K562 (cell line): ENCODE results near the gene ILF2. TPM values are rescaled to one million over a fixed set of nuclear protein-coding genes. Genes with fewer than 3 reads are reported as not detected.
A peak's percentile ranks its signal among the peaks of the same experiment; 100 is the strongest.

Source experiments
- ATAC-seq: fragments of 200-7000 bp; cut with Tn5 transposase; 3 replicates; pipeline ENCODE4 v1.9.1; 2020; ENCODE audit warnings: moderate library complexity
- BruUV-seq: library from RNA; stranded (reverse); fragments of 400-500 nt; replicated peaks from 2 replicates; lab custom pipeline; 2021; lab: Mats Ljungman, UMichigan
- CTCF ChIA-PET: fragments of 300-600 bp; formaldehyde crosslinking; extraction: SDS; loops from one replicate; lab custom pipeline; 2021; ENCODE audit warnings: low intra/inter-chr PET ratio; lab: Yijun Ruan, JAX
- POLR2A ChIA-PET: fragments of 300-600, 350-650 bp; sonication (Branson Sonifier 250); formaldehyde crosslinking; extraction: SDS; loops from one replicate; lab custom pipeline; 2021; ENCODE audit warnings: antibody characterized with exemption, inconsistent platforms; lab: Yijun Ruan, JAX
- DNase-seq, 4 experiments: peaks; one replicate each; pipeline versions ENCODE4 v3.0.0 to v3.0.0-alpha.2; 2011 to 2018; ENCODE audit warnings: low spot score in 3 of 4, mixed read lengths in 3 of 4; ENCODE audit errors: extremely low read depth in 1 of 4
- FAIRE-seq: peaks from 2 replicates; lab custom pipeline; 2011; peaks lifted over from hg19 to GRCh38; lab: Jason Lieb, UNC
- H2AFZ ChIP-seq: 2 replicates; pipeline ENCODE4 v1.6.0; 2011; ENCODE audit warnings: low read depth, low read length, control low read depth, inconsistent platforms
- H3K27ac ChIP-seq: fragments of 200-600 bp; 3 replicates; pipeline ENCODE4 v1.8.0; 2011; ENCODE audit warnings: low read depth, mild to moderate bottlenecking, control low read depth, inconsistent platforms, low read length, moderate library complexity, mixed read lengths; ENCODE audit errors: extremely low read depth
- H3K27me3 ChIP-seq, 2 experiments: fragments of 300-600 bp in 1 of 2; 2 replicates in 1 of 2; 3 replicates in 1 of 2; pipeline versions ENCODE4 v1.6.0 to v1.8.0; 2011; ENCODE audit warnings: inconsistent platforms in 2 of 2, low read length in 2 of 2, mild to moderate bottlenecking in 1 of 2, mixed read lengths in 1 of 2, moderate library complexity in 1 of 2; ENCODE audit not compliant: control insufficient read depth in 2 of 2, insufficient read depth in 2 of 2
- H3K36me3 ChIP-seq: fragments of 300-600 bp; 3 replicates; pipeline ENCODE4 v1.8.0; 2011; ENCODE audit warnings: mild to moderate bottlenecking, low read length, inconsistent platforms; ENCODE audit not compliant: control insufficient read depth, insufficient read depth
- H3K4me1 ChIP-seq, 2 experiments: fragments of 200-600 bp in 1 of 2; replicated peaks in 1 of 2; 2 replicates in 1 of 2; 3 replicates in 1 of 2; pipeline versions ENCODE4 v1.5.1 to v1.8.0; 2011; ENCODE audit warnings: inconsistent platforms in 2 of 2, low read length in 2 of 2, mild to moderate bottlenecking in 1 of 2, mixed read lengths in 1 of 2, moderate library complexity in 1 of 2; ENCODE audit not compliant: control insufficient read depth in 2 of 2, insufficient read depth in 2 of 2
- H3K4me2 ChIP-seq: 2 replicates; pipeline ENCODE4 v1.6.1; 2011; ENCODE audit warnings: low read length, control low read depth, inconsistent platforms, mixed read lengths; ENCODE audit not compliant: insufficient read depth
- H3K4me3 ChIP-seq: fragments of 200-600 bp; sonication (generic), shearing (Covaris generic); 2 replicates; pipeline ENCODE4 v1.5.1; 2016; ENCODE audit warnings: control low read depth, inconsistent platforms
- H3K79me2 ChIP-seq: fragments of 200-600 bp; 3 replicates; pipeline ENCODE4 v1.8.0; 2011; ENCODE audit warnings: low read length, inconsistent platforms; ENCODE audit not compliant: control insufficient read depth, insufficient read depth
- H3K9ac ChIP-seq, 2 experiments: 2 replicates each; pipeline versions ENCODE4 v1.6.0 to v1.6.1; 2011; ENCODE audit warnings: low read depth in 2 of 2, low read length in 2 of 2, control low read depth in 1 of 2, inconsistent platforms in 1 of 2, mild to moderate bottlenecking in 1 of 2, mixed read lengths in 1 of 2; ENCODE audit not compliant: insufficient read depth in 1 of 2
- H3K9me1 ChIP-seq: one replicate; pipeline ENCODE4 v1.6.0; 2011; ENCODE audit warnings: inconsistent platforms, mild to moderate bottlenecking, low read length, moderate library complexity; ENCODE audit not compliant: control insufficient read depth, insufficient read depth
- H3K9me3 ChIP-seq: replicated peaks from 2 replicates; pipeline ENCODE4 v1.5.1; 2011; ENCODE audit warnings: low read depth, low read length, inconsistent platforms; ENCODE audit not compliant: control insufficient read depth, insufficient read depth
- H4K20me1 ChIP-seq: replicated peaks from 2 replicates; pipeline ENCODE4 v1.6.1; 2011; ENCODE audit warnings: low read length, inconsistent platforms, mixed read lengths; ENCODE audit not compliant: control insufficient read depth, insufficient read depth
- CC2D1A ChIP-seq: fragments of 450-650 bp; IDR thresholded peaks from 2 replicates; pipeline ENCODE4 v1.6.1; 2017; ENCODE audit warnings: mild to moderate bottlenecking
- CTCF ChIP-seq, 3 experiments: IDR thresholded peaks in 2 of 3; conservative IDR thresholded peaks in 1 of 3; 2 replicates each; pipeline ENCODE4 v1.5.1; 2011 to 2012; ENCODE audit warnings: low read length in 3 of 3, mild to moderate bottlenecking in 3 of 3, control low read depth in 2 of 3, improper control_type of control experiment in 1 of 3, inconsistent platforms in 1 of 3, low read depth in 1 of 3, mixed read lengths in 1 of 3, moderate library complexity in 1 of 3; ENCODE audit not compliant: insufficient read depth in 2 of 3
- DPF2 ChIP-seq: fragments of 450-650 bp; IDR thresholded peaks from 2 replicates; pipeline ENCODE4 v1.6.1; 2016
- HMG20A ChIP-seq: fragments of 450-650 bp; formaldehyde crosslinking; conservative IDR thresholded peaks from 2 replicates; pipeline ENCODE4 v1.4.0; 2020; ENCODE audit warnings: mild to moderate bottlenecking, mixed read lengths
- MECOM ChIP-seq: fragments of 250-450 bp; sonication (Bioruptor Pico); IDR thresholded peaks from 2 replicates; pipeline ENCODE4 v1.8.0; 2022; ENCODE audit warnings: inconsistent platforms
- MTA2 ChIP-seq: fragments of 450-650 bp; IDR thresholded peaks from 2 replicates; pipeline ENCODE4 v1.6.1; 2016; ENCODE audit warnings: low read depth
- MYNN ChIP-seq, 2 experiments: sonication (generic); formaldehyde crosslinking in 1 of 2; IDR thresholded peaks; 2 replicates each; pipeline versions ENCODE4 v1.5.0 to v1.6.1; 2016 to 2020; ENCODE audit warnings: antibody characterized with exemption in 1 of 2, missing genetic modification reagents in 1 of 2
- NFIC ChIP-seq: fragments of 450-650 bp; IDR thresholded peaks from 2 replicates; pipeline ENCODE4 v1.6.1; 2017; ENCODE audit warnings: mild to moderate bottlenecking, inconsistent platforms
- NR2C2 ChIP-seq, 2 experiments: fragments of 200-800 bp in 1 of 2; sonication (Bioruptor generic) in 1 of 2; sonication (generic) in 1 of 2; formaldehyde crosslinking in 1 of 2; IDR thresholded peaks; 2 replicates each; pipeline versions ENCODE4 v1.6.1 to v1.8.0; 2016 to 2022; ENCODE audit warnings: mild to moderate bottlenecking in 1 of 2, missing compliant biosample characterization in 1 of 2, missing genetic modification characterization in 1 of 2, missing genetic modification reagents in 1 of 2
- POLR2AphosphoS5 ChIP-seq: IDR thresholded peaks from 2 replicates; pipeline ENCODE4 v1.6.1; 2011; ENCODE audit warnings: mild to moderate bottlenecking, low read depth, low read length, moderate library complexity; ENCODE audit not compliant: control insufficient read depth, insufficient read depth
- POLR3G ChIP-seq: IDR thresholded peaks from 2 replicates; pipeline ENCODE4 v1.6.1; 2011; ENCODE audit not compliant: insufficient read length, insufficient replicate concordance; ENCODE audit errors: extremely low read depth
- TAL1 ChIP-seq: fragments of 450-650 bp; IDR thresholded peaks from 2 replicates; pipeline ENCODE4 v1.6.1; 2016; ENCODE audit warnings: mild to moderate bottlenecking
- TARDBP ChIP-seq: fragments of 450-650 bp; IDR thresholded peaks from 2 replicates; pipeline ENCODE4 v1.6.1; 2016
- TCF3 ChIP-seq: sonication (generic); formaldehyde crosslinking; IDR thresholded peaks from 2 replicates; pipeline ENCODE4 v1.4.0; 2020; ENCODE audit warnings: mild to moderate bottlenecking, missing genetic modification reagents
- TEAD1 ChIP-seq, 2 experiments: fragments of 450-650 bp in 1 of 2; sonication (generic) in 1 of 2; formaldehyde crosslinking; IDR thresholded peaks; 2 replicates each; pipeline versions ENCODE4 v1.4.0 to v1.8.0; 2020 to 2022; ENCODE audit warnings: mild to moderate bottlenecking in 2 of 2, missing genetic modification reagents in 1 of 2
- TEAD4 ChIP-seq, 2 experiments: sonication (generic) in 1 of 2; formaldehyde crosslinking in 1 of 2; IDR thresholded peaks; 2 replicates each; pipeline versions ENCODE4 v1.6.1 to v1.8.0; 2012 to 2022; ENCODE audit warnings: borderline replicate concordance in 1 of 2, inconsistent platforms in 1 of 2, low read length in 1 of 2, mild to moderate bottlenecking in 1 of 2, missing genetic modification reagents in 1 of 2
- XRCC5 ChIP-seq: fragments of 200-400 bp; formaldehyde crosslinking; IDR thresholded peaks from 2 replicates; pipeline ENCODE4 v1.6.1; 2017; ENCODE audit warnings: low read depth, mild to moderate bottlenecking, low read length
- ZNF696 ChIP-seq: fragments of 250-450 bp; sonication (Bioruptor Pico); conservative IDR thresholded peaks from 2 replicates; pipeline ENCODE4 v1.4.0; 2020; ENCODE audit warnings: mild to moderate bottlenecking, moderate library complexity
- WGBS: fragments of 100-300 bp; shearing (Covaris generic); methylation state at CpG from one replicate; pipeline ENCODE4 v1.1.6; 2016; ENCODE audit warnings: low coverage, mixed read lengths; ENCODE audit not compliant: insufficient coverage; ENCODE audit errors: missing lambda C conversion rate; 5-methylcytosine and 5-hydroxymethylcytosine counted together
- in situ Hi-C: fragments of 300-500 bp; cut with MboI; formaldehyde crosslinking; loops from 4 replicates; pipeline ENCODE4 v1.15.0; 2018; ENCODE audit warnings: inconsistent platforms, mixed read lengths
- intact Hi-C: fragments of 100-400 bp; cut with micrococcal nuclease; formaldehyde crosslinking; loops from 2 replicates; pipeline ENCODE4 v1.14.2; 2022
- polyA plus RNA-seq, 8 experiments: library from polyadenylated mRNA; depleted of rRNA in 4 of 8; stranded (reverse) in 5 of 8; unstranded in 3 of 8; fragments of >200 nt; fragmentation: Nextera tagmentation in 2 of 8; fragmentation: Illumina TruSeq in 1 of 8; extraction: Ambion mirVana in 2 of 8; extraction: Trizol in 1 of 8; gene quantifications; 2 replicates each; pipeline versions ENCODE4 v1.2.1 to v1.2.3, GENCODE V29; 2011 to 2014; ENCODE audit warnings: inconsistent platforms in 1 of 8, missing spikeins in 1 of 8
- total RNA-seq, 7 experiments: library from RNA; depleted of rRNA in 6 of 7; stranded (reverse); fragments of >200 nt in 6 of 7; fragmentation: Illumina TruSeq in 2 of 7; extraction: Trizol in 2 of 7; gene quantifications; 2 replicates each; pipeline versions ENCODE4 v1.2.1 to v1.2.3, GENCODE V29; 2011 to 2021; ENCODE audit warnings: low replicate concordance in 1 of 7
- TF ChIP-seq, protein P1 (sequence below): conservative IDR thresholded peaks from 2 replicates; pipeline ENCODE4 v1.6.1; 2011; ENCODE audit warnings: low read depth, mild to moderate bottlenecking, low read length; ENCODE audit not compliant: control insufficient read depth

ILF2 gene
- total and polyA plus RNA-seq, 9 of the 15 experiments (the other 6 are each of a cell fraction or from before 2014, with no cell fraction given) = 282 to 726 (median 474) TPM

GRCh38 chr1:153649137-153649862, 21.5 kb downstream of the ILF2 start:
- H3K9me1 ChIP-seq = no peaks in the 10 kb centered on the region
- ChIA-PET POLR2A (interaction anchor here (0.6 to 14.7 kb wide), 11 partner anchors 10 to 1242 kb away, joined by 3 to 205 read pairs (median 4); partner anchors contain the start of genes CHTOP, RAB13, S100A1 and S100A13), CTCF (no interaction called here)
- H3K27ac ChIP-seq = no peak overlapping the region; the same call in 2 of the 3 replicates
- FAIRE-seq = peak; percentile 80
- no peaks in the 10 kb centered on the region for H3K79me2 ChIP-seq
- peaks cover 14% of the 10 kb centered on the region in 2 experiments for H3K4me1 ChIP-seq
- H3K4me2 ChIP-seq = no peak overlapping the region
- DNase-seq = peak; percentile 32 to 71 (median 48)
- in situ Hi-C loops = no loop called here
- BruUV-seq = no TSS peak
- peaks cover 29% of the 10 kb centered on the region for H3K36me3 ChIP-seq
- no peaks in the 10 kb centered on the region for H4K20me1 ChIP-seq
- no peaks in the 10 kb centered on the region for H3K27me3 ChIP-seq
- H3K4me3 ChIP-seq = no peak overlapping the region
- peak overlapping the region; percentile 18 to 65; a peak in 2 of 4 replicates for H3K9ac ChIP-seq
- no peak overlapping the region for H2AFZ ChIP-seq
- intact Hi-C loops = no loop called here
- WGBS = 33% methylated on average over 3 of the region's 3 CpGs
- H3K9me3 ChIP-seq = no peaks in the 10 kb centered on the region
- ATAC-seq = peak; percentile 47
- TF ChIP-seq MTA2 (0 out of 2 replicates have a peak, but pooled peaks have one; percentile 7), NFIC (peak; percentile 69), TEAD1 (CRISPR knock-in tag; IDR thresholded peaks at IDR 0.05) (0 out of 4 replicates have a peak, but pooled peaks of 1 of the 2 experiments have one; percentile 5), TAL1 (peak; percentile 47; the same call in 1 of the 2 replicates), DPF2 (0 out of 2 replicates have a peak, but pooled peaks have one; percentile 37), CTCF (IDR thresholded peaks at IDR 0.05 in 2 of 3, conservative IDR thresholded peaks at IDR 0.05 in 1 of 3; ENCODE audit: insufficient read depth in 2 of 3, low read depth in 1 of 3, low read length in 3 of 3) (no peak), POLR2AphosphoS5 (peak; percentile 16; the same call in 1 of the 2 replicates), TEAD4 (IDR thresholded peaks at IDR 0.05; ENCODE audit: low read length) (peak; percentile 24; the same call in 1 of the 2 replicates), TEAD4 (CRISPR knock-in tag; IDR thresholded peaks at IDR 0.05; ENCODE audit: borderline replicate concordance) (no peak), ZNF696 (CRISPR knock-in tag) (no peak), XRCC5 (no peak), HMG20A (CRISPR knock-in tag) (no peak), MECOM (CRISPR knock-in tag) (no peak), MYNN (IDR thresholded peaks at IDR 0.05) (0 out of 2 replicates have a peak, but pooled peaks have one; percentile 34), MYNN (CRISPR knock-in tag; IDR thresholded peaks at IDR 0.05) (no peak), TCF3 (CRISPR knock-in tag) (peak; percentile 57), CC2D1A (0 out of 2 replicates have a peak, but pooled peaks have one; percentile 15), NR2C2 (CRISPR knock-in tag; IDR thresholded peaks at IDR 0.05) (no peak), NR2C2 (tag; IDR thresholded peaks at IDR 0.05) (peak; percentile 39; the same call in 1 of the 2 replicates), POLR3G (no peak), TARDBP (no peak)
- TF ChIP-seq, protein P1, sequence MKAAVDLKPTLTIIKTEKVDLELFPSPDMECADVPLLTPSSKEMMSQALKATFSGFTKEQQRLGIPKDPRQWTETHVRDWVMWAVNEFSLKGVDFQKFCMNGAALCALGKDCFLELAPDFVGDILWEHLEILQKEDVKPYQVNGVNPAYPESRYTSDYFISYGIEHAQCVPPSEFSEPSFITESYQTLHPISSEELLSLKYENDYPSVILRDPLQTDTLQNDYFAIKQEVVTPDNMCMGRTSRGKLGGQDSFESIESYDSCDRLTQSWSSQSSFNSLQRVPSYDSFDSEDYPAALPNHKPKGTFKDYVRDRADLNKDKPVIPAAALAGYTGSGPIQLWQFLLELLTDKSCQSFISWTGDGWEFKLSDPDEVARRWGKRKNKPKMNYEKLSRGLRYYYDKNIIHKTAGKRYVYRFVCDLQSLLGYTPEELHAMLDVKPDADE = 0 out of 2 replicates have a peak, but pooled peaks have one; percentile 0
